ENCODE results near the gene KDM4F.
A peak's percentile ranks its signal among the peaks of the same experiment; 100 is the strongest.

- TF ChIP-seq CTCF (IDR thresholded peaks at IDR 0.05) (peak; percentile 45 to 54 (median 48)), POLR2A (IDR thresholded peaks at IDR 0.05) (peak; percentile 76)
Measured at GRCh38 chr11:95067039-95067840, 18.0 kb downstream of the KDM4F start.

All from right lobe of liver (tissue), 4 donors.